Medulla oblongata (tissue), 1 donor: Measurements from ENCODE around the gene CCDC88C.
A peak's percentile ranks its signal among the peaks of the same experiment; 100 is the strongest.

Experiments
- DNase-seq: peaks from one replicate; pipeline ENCODE4 v3.0.0-alpha.2; 2015; ENCODE audit errors: extremely low spot score

The CCDC88C gene

GRCh38 chr14:91330096-91330696 is 87.4 kb downstream of the CCDC88C start:
- DNase-seq = no peak

GRCh38 chr14:91329486-91330014 is 88.1 kb downstream of the CCDC88C start:
- no peak for DNase-seq

- DNase-seq = no peak
Observed at GRCh38 chr14:91328313-91329050, 89.1 kb downstream of the CCDC88C start.

GRCh38 chr14:91327661-91328312 is 89.8 kb downstream of the CCDC88C start:
- no peak for DNase-seq

GRCh38 chr14:91327250-91327595 is 90.4 kb downstream of the CCDC88C start:
- DNase-seq = no peak

GRCh38 chr14:91326514-91327249 is 90.9 kb downstream of the CCDC88C start:
- DNase-seq = no peak

- DNase-seq = no peak
Observed at GRCh38 chr14:91324606-91325575, 92.7 kb downstream of the CCDC88C start.

- DNase-seq = peak; percentile 88
Observed at GRCh38 chr14:91323671-91324605, 93.7 kb downstream of the CCDC88C start.

GRCh38 chr14:91323031-91323430 is 94.6 kb downstream of the CCDC88C start:
- no peak for DNase-seq

GRCh38 chr14:91322623-91323022 is 95.0 kb downstream of the CCDC88C start:
- no peak for DNase-seq

- DNase-seq = no peak
Observed at GRCh38 chr14:91321131-91321530, 96.5 kb downstream of the CCDC88C start.

GRCh38 chr14:91320266-91320665 is 97.4 kb downstream of the CCDC88C start:
- DNase-seq = no peak

GRCh38 chr14:91318911-91319310 is 98.7 kb downstream of the CCDC88C start:
- no peak for DNase-seq

- DNase-seq = no peak
Observed at GRCh38 chr14:91317381-91318308, 100.0 kb downstream of the CCDC88C start.

- DNase-seq = no peak
Observed at GRCh38 chr14:91316761-91317160, 100.9 kb downstream of the CCDC88C start.

- no peak for DNase-seq
Observed at GRCh38 chr14:91315844-91316267, 101.8 kb downstream of the CCDC88C start.

GRCh38 chr14:91313852-91314251 is 103.8 kb downstream of the CCDC88C start:
- DNase-seq = no peak

GRCh38 chr14:91313154-91313850 is 104.3 kb downstream of the CCDC88C start:
- no peak for DNase-seq
